GM12874 (cell line): ENCODE measurements around the gene MBTPS2.

ENCODE experiments used
- CTCF ChIP-seq: IDR thresholded peaks from 2 replicates; pipeline ENCODE4 v1.5.1; 2011; ENCODE audit warnings: low read depth, mild to moderate bottlenecking, control low read depth, low read length, moderate library complexity; ENCODE audit not compliant: insufficient read depth

MBTPS2 gene

GRCh38 chrX:21840193-21840545 is 752 bp downstream of the MBTPS2 start:
- no peak for TF ChIP-seq CTCF

GRCh38 chrX:21843179-21843578 is 3.8 kb downstream of the MBTPS2 start:
- TF ChIP-seq CTCF = no peak

GRCh38 chrX:21845096-21845495 is 5.7 kb downstream of the MBTPS2 start:
- TF ChIP-seq CTCF = no peak

- no peak for TF ChIP-seq CTCF
Measured at GRCh38 chrX:21847342-21847741, 7.9 kb downstream of the MBTPS2 start.

GRCh38 chrX:21853578-21853977 is 14.2 kb downstream of the MBTPS2 start:
- TF ChIP-seq CTCF = no peak

- TF ChIP-seq CTCF = no peak
Measured at GRCh38 chrX:21855937-21856415, 16.6 kb downstream of the MBTPS2 start, which contains the start of gene YY2. Gene YY2, plus strand, starts transcription at chrX:21855987. Its CDS starts 498 bp downstream, at chrX:21856485.

- no peak for TF ChIP-seq CTCF
Measured at GRCh38 chrX:21856504-21856903, 17.1 kb downstream of the MBTPS2 start.

GRCh38 chrX:21863241-21863640 is 23.8 kb downstream of the MBTPS2 start:
- TF ChIP-seq CTCF = no peak
